Measurements from ENCODE around the gene TSR1.

GRCh38 chr17:2375406-2375805 is 39.1 kb upstream of the TSR1 start:
- TF ChIP-seq EZH2 (IDR thresholded peaks at IDR 0.05; ENCODE audit: low read depth) = no peak
- TF ChIP-seq CTCF (conservative IDR thresholded peaks at IDR 0.05) = no peak
